HT1080 (cell line): ENCODE data around the gene MRM1. TPM values are rescaled to one million over a fixed set of nuclear protein-coding genes. Genes with fewer than 3 reads are reported as not detected.

Experiments used
- total RNA-seq: library from RNA; depleted of rRNA; stranded (reverse); fragments of >200 nt; shearing (Covaris generic); gene quantifications from 2 replicates; pipeline ENCODE4 v1.2.3, GENCODE V29; 2014; rRNA removed

MRM1 gene
- total RNA-seq, 1 experiment from 2014 or later, result 19.6 TPM

Other genes with a start within 250 kb of the MRM1 start
- gene TBC1D3H, start 213.1 kb upstream of the MRM1 start, total RNA-seq, result not detected in 2 replicates
- 51.7 and 55.4 TPM in 2 replicates for gene ZNHIT3, start 114.9 kb upstream of the MRM1 start, total RNA-seq
- 120 and 130 TPM in 2 replicates for gene MYO19, start 66.7 kb upstream of the MRM1 start, total RNA-seq
- 13.9 and 27.9 TPM in 2 replicates for gene PIGW, start 66.6 kb upstream of the MRM1 start, total RNA-seq
- gene GGNBP2, start 56.7 kb upstream of the MRM1 start, total RNA-seq, result 54.1 and 58.6 TPM in 2 replicates
- 11.7 and 12.1 TPM in 2 replicates for gene DHRS11, start 9.7 kb upstream of the MRM1 start, total RNA-seq